Activated CD8-positive, alpha-beta memory T cell treated with anti-CD3 and anti-CD28 coated beads for 36 hours (primary cell): Measurements from ENCODE around the gene DMRT1. TPM values are rescaled to one million over a fixed set of nuclear protein-coding genes. Genes with fewer than 3 reads are reported as not detected.

Experiments used
- CTCF ChIA-PET: fragments of 350-600 bp; sonication (Branson Sonifier 250); formaldehyde crosslinking; loops from one replicate; lab custom pipeline; 2021; ENCODE audit warnings: antibody characterized with exemption; lab: Charles Lee
- POLR2A ChIA-PET: fragments of 350-600 bp; sonication (Branson Sonifier 250); formaldehyde crosslinking; loops from one replicate; lab custom pipeline; 2021; ENCODE audit warnings: antibody characterized with exemption; lab: Charles Lee
- total RNA-seq, 2 experiments: library from RNA; stranded (reverse); gene quantifications; one replicate each; pipeline ENCODE4 v1.2.3, GENCODE V29; 2021

Gene DMRT1
- total RNA-seq, 2 experiments from 2014 or later = not detected

GRCh38 chr9:1014640-1015039, 173.1 kb downstream of the DMRT1 start:
- POLR2A ChIA-PET = no interaction called here

GRCh38 chr9:1018121-1018520, 176.6 kb downstream of the DMRT1 start:
- ChIA-PET CTCF (interaction anchor here (1.2 kb wide), 1 partner anchor 9 kb away, joined by 3 read pairs; no protein-coding TSS in a partner anchor), POLR2A (no interaction called here)

More at GRCh38 chr9:1014640-1015039, 173.1 kb downstream of the DMRT1 start:
- CTCF ChIA-PET = no interaction called here

Other genes starting within 250 kb of the DMRT1 start
- gene DMRT3, start 135.0 kb downstream of the DMRT1 start, total RNA-seq = not detected
- gene DMRT2, start 208.7 kb downstream of the DMRT1 start, total RNA-seq = not detected